Measurements from ENCODE around the gene MAEA.

GRCh38 chr4:1276984-1277383 is 12.7 kb upstream of the MAEA start:
- no peak for TF ChIP-seq CTCF (IDR thresholded peaks at IDR 0.05)
- TF ChIP-seq POLR2A (IDR thresholded peaks at IDR 0.05) = no peak
